GM11168 (cell line): ENCODE measurements around the gene SELENOS.

Experiments used
- in situ Hi-C: fragments of 300-500 bp; cut with MboI; formaldehyde crosslinking; loops from one replicate; pipeline ENCODE4 v1.12.0; 2022; ENCODE audit warnings: low sequenced_read_pairs; ENCODE audit not compliant: unreplicated experiment

Gene SELENOS

GRCh38 chr15:101233651-101234280 is 43.5 kb downstream of the SELENOS start:
- in situ Hi-C loops: no loop called here

GRCh38 chr15:101232677-101233076 is 44.6 kb downstream of the SELENOS start:
- in situ Hi-C loops: no loop called here

- in situ Hi-C loops: no loop called here
These were observed 49.0 kb downstream of the SELENOS start for GRCh38 chr15:101228313-101228712.

- in situ Hi-C loops: no loop called here
These were observed 51.6 kb downstream of the SELENOS start for GRCh38 chr15:101225658-101226057.
